Spleen (tissue), 11 donors: ENCODE results near the gene TRIM56. TPM values are rescaled to one million over a fixed set of nuclear protein-coding genes. Genes with fewer than 3 reads are reported as not detected.
"Not testable (repeated sequence)": the region's sequence is repeated elsewhere in the genome, so short reads cannot be mapped to it uniquely, and the experiment has no call there.

Source experiments
- DNase-seq: peaks from one replicate; pipeline ENCODE4 v3.0.0-alpha.2; 2020
- H3K27ac ChIP-seq, 8 donors: fragments of 200-600 bp; sonication (generic) in 7 of 8; 1 replicate in 4 of 8; 2 replicates in 4 of 8; pipeline versions ENCODE4 v1.5.0 to v1.8.0; 2016 to 2021; ENCODE audit warnings: inconsistent platforms in 4 of 8, mild to moderate bottlenecking in 4 of 8, moderate library complexity in 1 of 8
- H3K27me3 ChIP-seq, 7 donors: fragments of 200-600 bp; sonication (generic) in 6 of 7; replicated peaks in 1 of 7; 1 replicate in 4 of 7; 2 replicates in 3 of 7; pipeline versions ENCODE4 v1.5.0 to v1.8.0; 2016 to 2021; ENCODE audit warnings: inconsistent platforms in 3 of 7, mild to moderate bottlenecking in 1 of 7
- H3K36me3 ChIP-seq, 6 donors: fragments of 200-600 bp; sonication (generic) in 5 of 6; 1 replicate in 4 of 6; 2 replicates in 2 of 6; pipeline versions ENCODE4 v1.5.0 to v1.8.0; 2016 to 2021; ENCODE audit warnings: inconsistent platforms in 2 of 6
- H3K4me1 ChIP-seq, 6 donors: fragments of 200-600 bp; sonication (generic) in 5 of 6; 1 replicate in 3 of 6; 2 replicates in 3 of 6; pipeline versions ENCODE4 v1.5.0 to v1.8.0; 2016 to 2021; ENCODE audit warnings: inconsistent platforms in 3 of 6
- H3K4me3 ChIP-seq, 8 donors: fragments of 200-600 bp; sonication (generic) in 7 of 8; 1 replicate in 4 of 8; 2 replicates in 4 of 8; pipeline versions ENCODE4 v1.5.0 to v1.8.0; 2016 to 2021; ENCODE audit warnings: inconsistent platforms in 4 of 8, mild to moderate bottlenecking in 4 of 8, moderate library complexity in 2 of 8
- H3K9me3 ChIP-seq, 8 donors: fragments of 200-600 bp; sonication (generic) in 7 of 8; 1 replicate in 4 of 8; 2 replicates in 4 of 8; pipeline versions ENCODE4 v1.5.0 to v1.8.0; 2016 to 2021; ENCODE audit warnings: inconsistent platforms in 4 of 8
- POLR2A ChIP-seq, 3 donors: fragments of 450-650 bp; IDR thresholded peaks; one replicate each; pipeline ENCODE4 v1.5.1; 2017; ENCODE audit warnings: antibody characterized with exemption in 3 of 3, mild to moderate bottlenecking in 1 of 3
- POLR2AphosphoS5 ChIP-seq, 3 donors: sonication (generic); formaldehyde crosslinking; IDR thresholded peaks; one replicate each; pipeline ENCODE4 v1.5.1; 2017; ENCODE audit warnings: antibody characterized with exemption in 3 of 3
- WGBS, 5 donors: extraction: QIAGEN DNeasy Blood & Tissue Kit in 3 of 5; methylation state at CpG; one replicate each; pipeline versions ENCODE4 v1.1.5 to v1.1.7; 2013 to 2018; 5-methylcytosine and 5-hydroxymethylcytosine counted together
- intact Hi-C: fragments of 100-400 bp; cut with DNase I; formaldehyde crosslinking; loops from one replicate; pipeline ENCODE4 v1.15.0; 2023; ENCODE audit warnings: low total_unique reads
- polyA plus RNA-seq, 3 donors: library from polyadenylated mRNA; stranded (reverse); fragments of 200-250 nt; gene quantifications; one replicate each; pipeline ENCODE4 v1.2.1, GENCODE V29; 2013
- total RNA-seq, 7 donors: library from RNA; depleted of rRNA in 3 of 7; stranded (reverse); fragments of >200 nt in 3 of 7; fragmentation: NEBNext Ultra II Directional in 4 of 7; extraction: Animal tissue kit (Norgen Biotek cat#: 25700) in 4 of 7; gene quantifications; one replicate each; pipeline versions ENCODE4 v1.1.0 to v1.2.1, GENCODE V29; 2016 to 2021
- TF ChIP-seq, protein P1 (sequence below), 11 experiments: fragments of 200-600 bp in 7 of 11; fragments of 450-650 bp in 4 of 11; sonication (generic) in 4 of 11; IDR thresholded peaks in 8 of 11; conservative IDR thresholded peaks in 3 of 11; 1 replicate in 7 of 11; 2 replicates in 4 of 11; pipeline versions ENCODE4 v1.4.0 to v1.8.0; 2016 to 2021; ENCODE audit warnings: antibody characterized with exemption in 11 of 11, inconsistent platforms in 4 of 11, mild to moderate bottlenecking in 1 of 11
- donor health status: healthy with polysubstance abuse.
- donor health status: DM: no; HTN: no; CAD: no; lungs with moderate emphysema.
- donor health status: DM: no; HTN: no; CAD: no.
- donor health status: Bipolar disorder and iron deficiency.
- donor health status: healthy.
- donor health status: DM: no; HTN: no; CAD: no.
- donor health status: DM: yes; HTN: yes; CAD: no.

Gene TRIM56
- total and polyA plus RNA-seq, 10 donors, result 5.0 to 82.2 (median 38.5) TPM

DNA sequence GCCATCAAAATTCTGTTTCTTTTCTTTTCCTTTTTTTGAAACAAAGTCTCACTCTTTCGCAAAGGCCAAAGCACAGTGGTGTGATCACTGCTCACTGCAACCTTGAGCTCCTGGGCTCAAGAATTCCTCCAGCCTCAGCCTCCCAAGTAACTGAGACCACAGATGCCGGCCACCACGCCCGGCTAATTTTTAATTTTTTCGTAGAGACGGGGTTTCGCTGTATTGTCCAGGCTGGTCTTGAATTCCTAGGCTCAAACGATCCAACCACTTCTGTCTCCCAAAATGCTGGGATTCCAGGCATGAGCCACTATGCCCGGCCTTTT lies 25.7 kb upstream of the TRIM56 start:
- TF ChIP-seq POLR2AphosphoS5 (IDR thresholded peaks at IDR 0.05), result no peak
- TF ChIP-seq, protein P1, sequence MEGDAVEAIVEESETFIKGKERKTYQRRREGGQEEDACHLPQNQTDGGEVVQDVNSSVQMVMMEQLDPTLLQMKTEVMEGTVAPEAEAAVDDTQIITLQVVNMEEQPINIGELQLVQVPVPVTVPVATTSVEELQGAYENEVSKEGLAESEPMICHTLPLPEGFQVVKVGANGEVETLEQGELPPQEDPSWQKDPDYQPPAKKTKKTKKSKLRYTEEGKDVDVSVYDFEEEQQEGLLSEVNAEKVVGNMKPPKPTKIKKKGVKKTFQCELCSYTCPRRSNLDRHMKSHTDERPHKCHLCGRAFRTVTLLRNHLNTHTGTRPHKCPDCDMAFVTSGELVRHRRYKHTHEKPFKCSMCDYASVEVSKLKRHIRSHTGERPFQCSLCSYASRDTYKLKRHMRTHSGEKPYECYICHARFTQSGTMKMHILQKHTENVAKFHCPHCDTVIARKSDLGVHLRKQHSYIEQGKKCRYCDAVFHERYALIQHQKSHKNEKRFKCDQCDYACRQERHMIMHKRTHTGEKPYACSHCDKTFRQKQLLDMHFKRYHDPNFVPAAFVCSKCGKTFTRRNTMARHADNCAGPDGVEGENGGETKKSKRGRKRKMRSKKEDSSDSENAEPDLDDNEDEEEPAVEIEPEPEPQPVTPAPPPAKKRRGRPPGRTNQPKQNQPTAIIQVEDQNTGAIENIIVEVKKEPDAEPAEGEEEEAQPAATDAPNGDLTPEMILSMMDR (IDR thresholded peaks at IDR 0.05 in 8 of 11, conservative IDR thresholded peaks at IDR 0.05 in 3 of 11), result peak in 4 of 11 experiments; percentile 9 to 60 (median 37)
- no peaks in the 10 kb centered on the region for H3K36me3 ChIP-seq
- 31 to 37% (median 36%) methylated on average over 9 of the region's 9 CpGs for WGBS, 5 donors
- peaks cover 0 to 88% (median 39%) of the 10 kb centered on the region in 7 donors for H3K27me3 ChIP-seq
- H3K4me3 ChIP-seq, result no peak overlapping the region
- no peaks in the 10 kb centered on the region for H3K9me3 ChIP-seq
- DNase-seq, result peak; percentile 12
- H3K27ac ChIP-seq, result no peak overlapping the region
- intact Hi-C loops, result loop anchor here (5.0 to 10.0 kb wide), 2 partner anchors 162 to 355 kb away; partner anchors contain the start of genes ACHE and POP7
- H3K4me1 ChIP-seq, result peaks cover 0 to 6% (median 2%) of the 10 kb centered on the region in 6 donors

DNA sequence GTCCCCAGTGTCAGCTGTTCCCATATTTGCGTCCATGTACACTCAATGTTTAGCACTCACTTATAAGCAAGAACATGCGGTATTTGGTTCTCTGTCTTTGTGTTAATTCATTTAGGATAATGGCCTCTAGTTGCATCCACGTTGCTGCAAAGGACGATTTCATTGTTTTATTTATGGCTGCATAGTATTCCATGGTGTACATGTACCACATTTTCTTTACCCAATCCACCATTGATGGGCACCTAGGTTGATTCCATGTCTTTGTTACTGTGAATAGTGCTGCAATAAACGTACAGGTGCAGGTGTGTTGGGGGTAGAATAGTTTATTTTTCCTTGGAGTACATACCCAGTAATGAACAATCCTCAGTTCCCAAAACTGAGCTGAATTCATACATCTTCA lies 24.3 kb upstream of the TRIM56 start:
- no peak overlapping the region for H3K27ac ChIP-seq
- peaks cover 0 to 95% (median 45%) of the 10 kb centered on the region in 7 donors for H3K27me3 ChIP-seq
- H3K36me3 ChIP-seq, result no peaks in the 10 kb centered on the region
- H3K9me3 ChIP-seq, result no peaks in the 10 kb centered on the region
- intact Hi-C loops, result no loop called here
- DNase-seq, result no peak
- TF ChIP-seq POLR2AphosphoS5 (IDR thresholded peaks at IDR 0.05) (no peak), POLR2A (IDR thresholded peaks at IDR 0.05) (no peak)
- TF ChIP-seq, protein P1 (IDR thresholded peaks at IDR 0.05 in 8 of 11, conservative IDR thresholded peaks at IDR 0.05 in 3 of 11), result no peak
- no peak overlapping the region for H3K4me3 ChIP-seq
- 73 to 85% (median 81%) methylated on average over 5 of the region's 5 CpGs for WGBS, 5 donors
- peaks cover 0 to 6% (median 2%) of the 10 kb centered on the region in 6 donors for H3K4me1 ChIP-seq

DNA sequence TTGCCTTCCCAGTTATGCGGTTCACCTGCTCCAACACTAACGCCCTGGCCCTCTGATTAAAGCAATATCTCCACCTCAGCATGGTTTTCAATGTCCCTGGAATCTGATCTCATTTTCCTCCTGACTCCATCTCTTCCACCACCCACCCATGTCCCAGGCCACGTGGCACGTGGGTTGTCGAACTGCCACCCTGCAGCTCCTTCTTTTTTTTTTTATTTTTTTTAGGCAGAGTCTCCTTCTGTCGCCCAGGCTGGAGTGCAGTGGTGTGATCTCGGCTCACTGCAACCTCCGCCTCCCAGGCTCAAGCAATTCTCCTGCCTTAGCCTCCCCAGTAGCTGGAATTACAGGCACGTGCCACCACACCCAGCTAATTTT lies 21.1 kb upstream of the TRIM56 start:
- peaks cover 0 to 94% (median 28%) of the 10 kb centered on the region in 7 donors for H3K27me3 ChIP-seq
- H3K27ac ChIP-seq, H3K4me3 ChIP-seq, H3K4me1 ChIP-seq, intact Hi-C loops, DNase-seq, H3K36me3 ChIP-seq, H3K9me3 ChIP-seq: not testable (repeated sequence)
- 61 to 76% (median 66%) methylated on average over 9 of the region's 9 CpGs for WGBS, 5 donors

DNA sequence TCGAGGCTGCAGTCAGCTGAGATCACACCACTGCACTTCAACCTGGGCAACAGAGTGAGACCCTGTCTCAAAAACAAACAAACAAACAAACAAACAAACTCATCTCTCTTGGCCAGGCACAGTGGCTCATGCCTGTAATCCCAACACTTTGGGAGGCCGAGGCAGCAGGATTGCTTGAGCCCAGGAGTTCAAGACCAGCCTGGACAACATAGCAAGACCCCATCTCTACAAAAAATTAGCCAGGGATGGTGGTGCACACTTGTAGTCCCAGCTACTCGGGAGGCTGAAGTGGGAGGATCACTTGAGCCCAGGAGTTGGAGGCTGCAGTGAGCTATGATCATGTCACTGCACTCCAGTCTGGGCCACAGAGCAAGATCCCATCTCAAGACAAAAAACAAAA lies 20.1 kb upstream of the TRIM56 start:
- H3K36me3 ChIP-seq, H3K4me1 ChIP-seq, H3K27ac ChIP-seq, H3K4me3 ChIP-seq, H3K9me3 ChIP-seq, intact Hi-C loops: not testable (repeated sequence)
- peak; percentile 28 for DNase-seq
- H3K27me3 ChIP-seq, result peaks cover 0 to 94% (median 20%) of the 10 kb centered on the region in 7 donors
- WGBS, 5 donors, result 64 to 73% (median 69%) methylated on average over 2 to 3 of the region's 3 CpGs

DNA sequence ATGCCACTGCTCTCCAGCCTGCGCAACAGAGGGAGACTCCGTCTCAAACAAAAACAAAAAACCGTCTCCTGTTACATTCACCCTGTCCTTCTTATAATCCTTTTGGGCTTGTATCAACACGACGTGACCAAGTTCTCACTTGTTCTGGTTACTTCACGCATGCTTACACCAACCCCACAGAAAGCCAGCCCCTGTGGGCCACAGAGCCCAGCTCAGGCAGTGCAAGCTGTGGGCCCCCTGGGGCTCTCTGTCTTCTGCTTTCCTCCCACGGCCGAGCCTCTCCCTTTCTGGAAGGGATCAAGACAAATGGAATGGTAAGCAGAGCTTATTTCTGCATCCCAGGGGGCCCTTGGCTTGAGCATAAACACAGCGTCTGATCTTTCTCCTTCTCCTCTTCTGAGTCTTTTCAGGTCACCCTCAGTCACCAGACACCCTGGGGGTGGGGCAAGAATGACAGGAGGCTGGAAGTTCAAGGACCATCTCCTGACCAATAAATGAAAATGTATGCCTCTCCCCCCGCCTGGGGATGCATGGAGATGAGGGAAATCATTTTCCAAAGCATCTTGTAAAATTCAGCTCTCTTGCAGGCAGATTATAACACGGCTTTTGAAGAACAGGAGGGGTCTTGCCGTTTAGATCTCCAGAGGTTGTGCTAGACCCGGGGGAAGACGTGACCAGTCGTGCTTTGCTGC lies 19.0 kb upstream of the TRIM56 start:
- Histone ChIP-seq H3K4me1 (no peaks in the 10 kb centered on the region), H3K36me3 (no peaks in the 10 kb centered on the region), H3K9me3 (no peaks in the 10 kb centered on the region), H3K27me3 (peaks cover 0 to 82% (median 16%) of the 10 kb centered on the region in 7 donors), H3K27ac (no peak overlapping the region), H3K4me3 (no peak overlapping the region)
- TF ChIP-seq POLR2AphosphoS5 (IDR thresholded peaks at IDR 0.05) (no peak), POLR2A (IDR thresholded peaks at IDR 0.05) (no peak)
- TF ChIP-seq, protein P1 (IDR thresholded peaks at IDR 0.05 in 8 of 11, conservative IDR thresholded peaks at IDR 0.05 in 3 of 11), result no peak
- intact Hi-C loops, result no loop called here
- 40 to 58% (median 45%) methylated on average over 15 of the region's 15 CpGs for WGBS, 5 donors
- DNase-seq, result peak; percentile 37
